Measurements from ENCODE around the gene SLC16A12.
"Not testable (repeated sequence)": the region's sequence is repeated elsewhere in the genome, so short reads cannot be mapped to it uniquely, and the experiment has no call there.

Gene SLC16A12

GRCh38 chr10:89534826-89535166, 598 bp downstream of the SLC16A12 start:
- H3K36me3 ChIP-seq, result no peaks in the 10 kb centered on the region
- H3K27ac ChIP-seq, result no peak overlapping the region
- no peak for DNase-seq
- H3K4me3 ChIP-seq (ENCODE audit: low read depth, low read length), result peak overlapping the region; percentile 58
- no peaks in the 10 kb centered on the region for H3K9me3 ChIP-seq (ENCODE audit: severe bottlenecking)
- no peaks in the 10 kb centered on the region for H3K27me3 ChIP-seq (ENCODE audit: insufficient read depth, low read depth, severe bottlenecking)
- no peak for TF ChIP-seq CTCF (IDR thresholded peaks at IDR 0.05; ENCODE audit: low read depth, low read length)

GRCh38 chr10:89532476-89532875, 2.9 kb downstream of the SLC16A12 start:
- Histone ChIP-seq H3K27me3 (ENCODE audit: insufficient read depth, low read depth, severe bottlenecking) (no peaks in the 10 kb centered on the region), H3K4me3 (ENCODE audit: low read depth, low read length) (no peak overlapping the region), H3K36me3 (no peaks in the 10 kb centered on the region), H3K9me3 (ENCODE audit: severe bottlenecking) (no peaks in the 10 kb centered on the region), H3K27ac (no peak overlapping the region)
- TF ChIP-seq CTCF (IDR thresholded peaks at IDR 0.05; ENCODE audit: low read depth, low read length), result no peak
- DNase-seq, result no peak

- no peak overlapping the region for H3K27ac ChIP-seq
- TF ChIP-seq CTCF (IDR thresholded peaks at IDR 0.05; ENCODE audit: low read depth, low read length), result no peak
- H3K4me3 ChIP-seq (ENCODE audit: low read depth, low read length), result no peak overlapping the region
- H3K9me3 ChIP-seq (ENCODE audit: severe bottlenecking), result no peaks in the 10 kb centered on the region
- H3K27me3 ChIP-seq (ENCODE audit: insufficient read depth, low read depth, severe bottlenecking), result no peaks in the 10 kb centered on the region
- DNase-seq, result no peak
- H3K36me3 ChIP-seq, result no peaks in the 10 kb centered on the region
Measured at GRCh38 chr10:89531359-89531758, 4.0 kb downstream of the SLC16A12 start.

- not testable (repeated sequence) for H3K27ac ChIP-seq; H3K9me3 ChIP-seq (ENCODE audit: severe bottlenecking); DNase-seq; H3K27me3 ChIP-seq (ENCODE audit: insufficient read depth, low read depth, severe bottlenecking); H3K36me3 ChIP-seq; H3K4me3 ChIP-seq (ENCODE audit: low read depth, low read length)
Measured at GRCh38 chr10:89529711-89530110, 5.7 kb downstream of the SLC16A12 start.

GRCh38 chr10:89526358-89526757, 9.0 kb downstream of the SLC16A12 start:
- H3K9me3 ChIP-seq (ENCODE audit: severe bottlenecking), result no peaks in the 10 kb centered on the region
- no peak for DNase-seq
- no peak overlapping the region for H3K4me3 ChIP-seq (ENCODE audit: low read depth, low read length)
- no peaks in the 10 kb centered on the region for H3K27me3 ChIP-seq (ENCODE audit: insufficient read depth, low read depth, severe bottlenecking)
- no peaks in the 10 kb centered on the region for H3K36me3 ChIP-seq
- H3K27ac ChIP-seq, result no peak overlapping the region
- TF ChIP-seq CTCF (IDR thresholded peaks at IDR 0.05; ENCODE audit: low read depth, low read length), result no peak

- Histone ChIP-seq H3K9me3 (ENCODE audit: severe bottlenecking) (no peaks in the 10 kb centered on the region), H3K27me3 (ENCODE audit: insufficient read depth, low read depth, severe bottlenecking) (no peaks in the 10 kb centered on the region), H3K36me3 (no peaks in the 10 kb centered on the region), H3K27ac (no peak overlapping the region), H3K4me3 (ENCODE audit: low read depth, low read length) (no peak overlapping the region)
- no peak for DNase-seq
- TF ChIP-seq CTCF (IDR thresholded peaks at IDR 0.05; ENCODE audit: low read depth, low read length), result no peak
Measured at GRCh38 chr10:89525556-89525955, 9.8 kb downstream of the SLC16A12 start.

Data from WERI-Rb-1 (cell line).